ENCODE data around the gene CADM3.

CADM3 gene

GRCh38 chr1:159203610-159204009, 32.2 kb downstream of the CADM3 start:
- no peak for DNase-seq
- intact Hi-C loops (cut with DNase I): no loop called here

GRCh38 chr1:159204161-159205141, 33.0 kb downstream of the CADM3 start, which contains the start of gene ACKR1:
ACKR1 (plus strand) TSS chr1:159204875; CDS start chr1:159204960, 85 bp downstream.
- intact Hi-C loops (cut with DNase I): no loop called here
- no peak for DNase-seq

- intact Hi-C loops (cut with DNase I): no loop called here
- no peak for DNase-seq
Observed at GRCh38 chr1:159205225-159205624, 33.8 kb downstream of the CADM3 start.

- DNase-seq: no peak
- intact Hi-C loops (cut with DNase I): no loop called here
Observed at GRCh38 chr1:159206110-159206509, 34.7 kb downstream of the CADM3 start.

GRCh38 chr1:159207080-159207479, 35.7 kb downstream of the CADM3 start:
- intact Hi-C loops (cut with DNase I): no loop called here
- no peak for DNase-seq

GRCh38 chr1:159207774-159208173, 36.4 kb downstream of the CADM3 start:
- peak in 6 of 10 donors; percentile 51 to 92 (median 64) for DNase-seq
- intact Hi-C loops (cut with DNase I): no loop called here

- DNase-seq: peak in 1 of 10 donors; percentile 25
- intact Hi-C loops (cut with DNase I): no loop called here
Observed at GRCh38 chr1:159208175-159208825, 36.9 kb downstream of the CADM3 start.

- intact Hi-C loops (cut with DNase I): no loop called here
- DNase-seq: no peak
Observed at GRCh38 chr1:159209061-159209460, 37.6 kb downstream of the CADM3 start.

GRCh38 chr1:159211331-159212136, 40.1 kb downstream of the CADM3 start:
- DNase-seq: peak in 8 of 10 donors; percentile 53 to 91 (median 71)
- intact Hi-C loops (cut with DNase I): loop anchor here (1.0 to 5.0 kb wide), 3 partner anchors 50 to 681 kb away; no protein-coding TSS in a partner anchor

- intact Hi-C loops (cut with DNase I): loop anchor here (5.0 kb wide), 1 partner anchor 680 kb away; no protein-coding TSS in a partner anchor
- DNase-seq: no peak
Observed at GRCh38 chr1:159212596-159212995, 41.2 kb downstream of the CADM3 start.

- DNase-seq: peak in 7 of 10 donors; percentile 53 to 92 (median 57)
- intact Hi-C loops (cut with DNase I): loop anchor here (5.0 kb wide), 1 partner anchor 678 kb away; no protein-coding TSS in a partner anchor
Observed at GRCh38 chr1:159214149-159214760, 42.8 kb downstream of the CADM3 start.

GRCh38 chr1:159218649-159219636, 47.5 kb downstream of the CADM3 start:
- intact Hi-C loops (cut with DNase I): no loop called here
- DNase-seq: peak in 2 of 10 donors; percentile 39 to 84

GRCh38 chr1:159222075-159222865, 50.9 kb downstream of the CADM3 start:
- no peak for DNase-seq
- intact Hi-C loops (cut with DNase I): no loop called here

- DNase-seq: no peak
- intact Hi-C loops (cut with DNase I): no loop called here
Observed at GRCh38 chr1:159223004-159223403, 51.6 kb downstream of the CADM3 start.

- intact Hi-C loops (cut with DNase I): no loop called here
- no peak for DNase-seq
Observed at GRCh38 chr1:159228554-159228953, 57.1 kb downstream of the CADM3 start.

- DNase-seq: peak in 1 of 10 donors; percentile 64
- intact Hi-C loops (cut with DNase I): no loop called here
Observed at GRCh38 chr1:159229260-159229885, 58.0 kb downstream of the CADM3 start.

- DNase-seq: no peak
- intact Hi-C loops (cut with DNase I): no loop called here
Observed at GRCh38 chr1:159229896-159230295, 58.5 kb downstream of the CADM3 start.
